Right hindlimb (tissue), 1 donor: Measurements from ENCODE around the gene QRICH1.
"Not testable (repeated sequence)": the region's sequence is repeated elsewhere in the genome, so short reads cannot be mapped to it uniquely, and the experiment has no call there.

Experiments used
- DNase-seq: peaks from one replicate; pipeline ENCODE4 v3.0.0-alpha.2; 2018

QRICH1 gene

DNA sequence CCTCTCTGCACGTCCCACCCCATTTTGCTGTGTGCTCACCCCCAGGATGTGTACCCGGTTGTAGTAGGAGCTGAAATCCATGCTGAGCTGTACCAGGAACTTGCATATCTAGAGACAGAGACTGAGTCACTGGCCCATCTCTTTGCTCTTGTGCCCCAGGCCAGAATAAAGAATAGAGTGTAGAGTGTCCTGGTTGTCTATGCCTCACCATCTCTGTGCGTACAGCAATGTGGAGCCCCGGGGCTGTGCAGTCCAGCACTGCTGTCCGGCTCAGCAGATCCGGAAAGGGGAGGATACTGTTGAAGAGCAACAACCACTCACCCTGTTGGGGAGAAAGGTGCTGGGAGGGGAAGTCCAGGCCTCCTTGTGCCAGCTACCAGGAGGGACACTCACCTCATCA is 78.1 kb downstream of the QRICH1 start:
- DNase-seq = no peak

- DNase-seq = no peak
Observed at GRCh38 chr3:49015072-49015471, 78.8 kb downstream of the QRICH1 start.

DNA sequence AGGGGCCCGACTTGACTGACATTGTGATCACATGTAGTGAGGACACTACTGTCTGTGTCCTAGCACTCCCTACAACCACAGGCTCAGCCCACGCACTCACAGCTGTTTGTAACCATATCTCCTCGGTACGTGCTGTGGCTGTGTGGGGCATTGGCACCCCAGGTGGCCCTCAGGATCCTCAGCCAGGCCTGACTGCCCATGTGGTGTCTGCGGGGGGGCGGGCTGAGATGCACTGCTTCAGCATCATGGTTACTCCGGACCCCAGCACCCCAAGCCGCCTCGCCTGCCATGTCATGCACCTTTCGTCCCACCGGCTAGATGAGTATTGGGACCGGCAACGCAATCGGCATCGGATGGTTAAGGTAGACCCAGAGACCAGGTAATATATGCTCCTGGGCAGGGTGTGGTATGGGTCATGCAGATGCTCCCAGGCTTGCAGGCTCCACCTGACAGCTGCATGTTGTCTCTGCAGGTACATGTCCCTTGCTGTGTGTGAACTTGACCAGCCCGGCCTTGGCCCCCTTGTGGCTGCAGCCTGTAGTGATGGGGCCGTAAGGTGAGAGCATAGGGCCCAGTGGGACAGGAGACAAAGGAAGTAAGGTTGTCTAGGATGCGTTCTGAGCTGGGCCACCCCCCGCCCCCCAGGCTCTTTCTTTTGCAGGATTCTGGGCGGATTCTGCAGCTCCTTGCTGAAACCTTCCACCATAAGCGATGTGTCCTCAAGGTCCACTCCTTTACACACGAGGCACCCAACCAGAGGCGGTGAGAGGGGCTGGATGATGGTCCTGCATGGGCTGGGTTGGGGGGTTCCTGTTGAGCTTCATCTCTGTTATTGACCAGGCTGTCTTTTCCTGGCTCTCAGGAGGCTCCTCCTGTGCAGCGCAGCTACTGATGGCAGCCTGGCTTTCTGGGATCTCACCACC is 79.9 kb downstream of the QRICH1 start:
- no peak for DNase-seq

GRCh38 chr3:49013113-49013737 is 80.6 kb downstream of the QRICH1 start:
- no peak for DNase-seq

GRCh38 chr3:49012441-49013017 is 81.3 kb downstream of the QRICH1 start:
- no peak for DNase-seq

GRCh38 chr3:49009396-49009795 is 84.5 kb downstream of the QRICH1 start:
- no peak for DNase-seq

- not testable (repeated sequence) for DNase-seq
Observed at GRCh38 chr3:49008627-49009026, 85.2 kb downstream of the QRICH1 start.

- peak; percentile 93 for DNase-seq
Observed at GRCh38 chr3:49007771-49008528, 85.9 kb downstream of the QRICH1 start.

GRCh38 chr3:49007068-49007770 is 86.7 kb downstream of the QRICH1 start, which contains the start of gene WDR6:
WDR6 (plus strand) TSS chr3:49007391; CDS start chr3:49007432, 41 bp downstream.
- peak; percentile 97 for DNase-seq

DNA sequence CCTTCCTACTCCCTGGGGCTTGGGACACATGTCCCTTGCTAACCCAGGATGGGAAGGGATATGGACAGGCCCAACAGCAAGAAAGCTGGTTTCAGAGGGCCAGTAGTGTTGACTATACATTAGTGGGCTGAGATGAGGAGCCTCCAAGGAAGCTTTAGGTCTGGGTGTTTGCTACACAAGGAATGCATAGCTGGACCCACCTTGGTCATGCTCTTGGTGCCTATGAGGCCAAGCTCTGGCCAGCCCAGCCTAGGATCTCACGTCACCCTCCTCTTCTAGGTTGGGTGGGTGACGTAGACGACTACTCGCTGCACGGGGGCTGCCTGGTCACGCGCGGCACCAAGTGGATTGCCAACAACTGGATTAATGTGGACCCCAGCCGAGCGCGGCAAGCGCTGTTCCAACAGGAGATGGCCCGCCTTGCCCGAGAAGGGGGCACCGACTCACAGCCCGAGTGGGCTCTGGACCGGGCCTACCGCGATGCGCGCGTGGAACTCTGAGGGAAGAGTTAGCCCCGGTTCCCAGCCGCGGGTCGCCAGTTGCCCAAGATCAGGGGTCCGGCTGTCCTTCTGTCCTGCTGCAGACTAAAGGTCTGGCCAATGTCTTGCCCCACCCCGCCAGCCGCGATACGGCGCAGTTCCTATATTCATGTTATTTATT is 87.3 kb downstream of the QRICH1 start:
- DNase-seq = peak; percentile 62

- no peak for DNase-seq
Observed at GRCh38 chr3:49005998-49006397, 87.9 kb downstream of the QRICH1 start.

- no peak for DNase-seq
Observed at GRCh38 chr3:49005303-49005680, 88.6 kb downstream of the QRICH1 start.

DNA sequence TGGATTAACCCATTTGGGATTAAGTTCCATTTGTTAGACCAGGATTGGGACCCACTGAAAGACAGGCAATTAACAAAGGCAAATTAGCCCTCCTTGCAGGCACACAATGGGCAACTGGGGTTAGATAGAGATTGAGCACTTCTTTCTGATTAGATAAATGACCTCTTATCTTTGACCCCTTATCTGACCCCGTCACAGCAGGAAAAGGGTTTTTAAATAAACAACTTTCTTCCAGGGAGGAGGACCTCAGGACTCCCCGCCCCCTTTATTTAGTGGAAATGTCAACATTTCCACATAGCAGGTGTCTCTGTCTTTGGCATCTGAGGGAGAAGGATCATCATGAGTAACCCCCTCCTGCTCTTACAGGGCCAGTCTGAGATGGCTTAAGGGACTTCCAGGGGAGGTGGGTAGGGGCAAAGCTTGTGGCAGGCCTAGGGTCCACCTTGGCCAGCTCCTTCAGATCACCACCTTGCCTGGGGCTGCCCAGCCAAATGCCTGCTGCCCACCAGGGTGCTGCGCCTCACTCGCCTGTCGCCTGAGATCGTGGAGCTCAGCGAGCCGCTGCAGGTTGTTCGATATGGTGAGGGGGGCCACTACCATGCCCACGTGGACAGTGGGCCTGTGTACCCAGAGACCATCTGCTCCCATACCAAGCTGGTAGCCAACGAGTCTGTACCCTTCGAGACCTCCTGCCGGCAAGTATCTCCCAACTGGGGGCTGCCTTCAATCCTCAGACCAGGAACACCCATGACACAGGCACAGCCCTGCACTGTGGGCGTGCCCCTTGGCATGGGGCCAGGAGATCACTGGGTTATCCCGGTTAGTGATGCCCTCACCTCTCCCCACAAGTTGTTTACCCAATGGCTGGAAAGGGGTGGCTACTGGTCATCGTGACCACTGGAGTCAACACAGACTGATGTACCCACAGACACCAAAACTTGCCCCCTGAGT is 89.2 kb downstream of the QRICH1 start:
- no peak for DNase-seq

DNA sequence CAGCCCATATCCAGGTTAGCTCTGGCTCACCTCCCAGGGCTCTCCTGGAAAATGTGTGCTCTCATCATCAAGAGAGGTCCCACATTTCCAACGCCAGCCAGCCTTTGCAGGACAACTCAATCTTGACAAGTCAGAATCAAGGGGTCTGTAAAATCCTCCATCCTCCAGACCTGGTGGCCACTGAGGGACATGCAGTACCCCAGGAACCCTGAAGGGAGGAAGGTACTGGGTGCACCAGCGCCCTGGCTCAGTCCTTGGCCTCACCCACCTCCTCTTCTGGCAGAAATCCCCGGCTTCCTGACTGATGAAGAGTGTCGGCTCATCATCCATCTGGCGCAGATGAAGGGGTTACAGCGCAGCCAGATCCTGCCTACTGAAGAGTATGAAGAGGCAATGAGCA is 92.7 kb downstream of the QRICH1 start:
- DNase-seq = no peak

GRCh38 chr3:48999085-48999858 is 94.6 kb downstream of the QRICH1 start:
- DNase-seq = no peak

GRCh38 chr3:48997714-48998637 is 95.9 kb downstream of the QRICH1 start:
- DNase-seq = no peak

- DNase-seq = no peak
Observed at GRCh38 chr3:48997102-48997635, 96.7 kb downstream of the QRICH1 start.

GRCh38 chr3:48996640-48997039 is 97.2 kb downstream of the QRICH1 start:
- DNase-seq = no peak
